Lung (tissue), 12 donors: ENCODE measurements around the gene FAM221B. TPM values are rescaled to one million over a fixed set of nuclear protein-coding genes. Genes with fewer than 3 reads are reported as not detected.

Source experiments
- ATAC-seq: fragments of 200-7000 bp; cut with Tn5 transposase; one replicate; pipeline ENCODE4 v1.9.1; 2020; ENCODE audit warnings: moderate number of reproducible peaks; ENCODE audit not compliant: insufficient read depth, low FRiP score
- DNase-seq, 3 donors: peaks; one replicate each; pipeline ENCODE4 v3.0.0-alpha.2; 2013 to 2017
- H3K27ac ChIP-seq, 2 donors: one replicate each; pipeline ENCODE4 v1.5.1; 2013; ENCODE audit warnings: mild to moderate bottlenecking in 2 of 2, moderate library complexity in 2 of 2, control low read depth in 1 of 2, inconsistent platforms in 1 of 2, low read depth in 1 of 2, low read length in 1 of 2
- H3K27me3 ChIP-seq, 3 donors: one replicate each; pipeline ENCODE4 v1.5.1; 2013; ENCODE audit warnings: low read length in 2 of 3; ENCODE audit not compliant: control insufficient read depth in 3 of 3, insufficient read depth in 3 of 3
- H3K36me3 ChIP-seq, 4 donors: one replicate each; pipeline ENCODE4 v1.5.1; 2013; ENCODE audit warnings: low read length in 4 of 4, mild to moderate bottlenecking in 1 of 4, moderate library complexity in 1 of 4; ENCODE audit not compliant: control insufficient read depth in 4 of 4, insufficient read depth in 4 of 4
- H3K4me1 ChIP-seq, 5 donors: one replicate each; pipeline ENCODE4 v1.5.1; 2013; ENCODE audit warnings: low read length in 5 of 5, mild to moderate bottlenecking in 2 of 5, moderate library complexity in 1 of 5; ENCODE audit not compliant: control insufficient read depth in 5 of 5, insufficient read depth in 5 of 5
- H3K4me3 ChIP-seq: one replicate; pipeline ENCODE4 v1.5.1; 2013; ENCODE audit warnings: mild to moderate bottlenecking, control low read depth, moderate library complexity
- H3K9ac ChIP-seq, 2 donors: one replicate each; pipeline ENCODE4 v1.5.1; 2013; ENCODE audit warnings: low read length in 2 of 2, control low read depth in 1 of 2; ENCODE audit not compliant: insufficient read depth in 1 of 2
- H3K9me3 ChIP-seq, 4 donors: one replicate each; pipeline ENCODE4 v1.5.1; 2013; ENCODE audit warnings: low read length in 3 of 4, mild to moderate bottlenecking in 1 of 4, moderate library complexity in 1 of 4; ENCODE audit not compliant: control insufficient read depth in 4 of 4, insufficient read depth in 3 of 4
- WGBS, 2 donors: extraction: QIAGEN DNeasy Blood & Tissue Kit; methylation state at CpG; one replicate each; pipeline ENCODE4 v1.1.7; 2013; 5-methylcytosine and 5-hydroxymethylcytosine counted together
- polyA plus RNA-seq, 2 donors: library from polyadenylated mRNA; stranded (reverse); fragments of 200-250 nt; gene quantifications; one replicate each; pipeline ENCODE4 v1.2.1, GENCODE V29; 2013
- total RNA-seq, 2 donors: library from RNA; depleted of rRNA in 1 of 2; stranded (reverse); fragments of >200 nt in 1 of 2; gene quantifications; one replicate each; pipeline ENCODE4 v1.2.1, GENCODE V29; 2014 to 2021
- TF ChIP-seq, protein P1 (sequence below): IDR thresholded peaks from 2 replicates; pipeline ENCODE4 v1.5.1; 2012; ENCODE audit warnings: mild to moderate bottlenecking; ENCODE audit errors: control extremely low read depth, extremely low read depth
- donor health status: control.
- donor health status: control.
- donor health status: Bipolar disorder and iron deficiency.
- donor health status: healthy.
- donor health status: DM: yes; HTN: yes; CAD: no.

FAM221B gene
- total and polyA plus RNA-seq, 4 donors, result 0.10 to 0.25 (median 0.13) TPM

GRCh38 chr9:35867538-35867937 is 39.0 kb upstream of the FAM221B start:
- H3K27me3 ChIP-seq, result no peaks in the 10 kb centered on the region
- WGBS, 2 donors, result 88 to 95% methylated on average over 4 of the region's 4 CpGs

GRCh38 chr9:35864695-35865255 is 36.2 kb upstream of the FAM221B start:
- Histone ChIP-seq H3K9ac (no peak overlapping the region), H3K4me3 (no peak overlapping the region), H3K4me1 (peaks cover 0 to 1% (median 0%) of the 10 kb centered on the region in 5 donors), H3K36me3 (no peaks in the 10 kb centered on the region), H3K27me3 (no peaks in the 10 kb centered on the region), H3K9me3 (no peaks in the 10 kb centered on the region), H3K27ac (no peak overlapping the region)
- no peak for ATAC-seq
- TF ChIP-seq, protein P1, sequence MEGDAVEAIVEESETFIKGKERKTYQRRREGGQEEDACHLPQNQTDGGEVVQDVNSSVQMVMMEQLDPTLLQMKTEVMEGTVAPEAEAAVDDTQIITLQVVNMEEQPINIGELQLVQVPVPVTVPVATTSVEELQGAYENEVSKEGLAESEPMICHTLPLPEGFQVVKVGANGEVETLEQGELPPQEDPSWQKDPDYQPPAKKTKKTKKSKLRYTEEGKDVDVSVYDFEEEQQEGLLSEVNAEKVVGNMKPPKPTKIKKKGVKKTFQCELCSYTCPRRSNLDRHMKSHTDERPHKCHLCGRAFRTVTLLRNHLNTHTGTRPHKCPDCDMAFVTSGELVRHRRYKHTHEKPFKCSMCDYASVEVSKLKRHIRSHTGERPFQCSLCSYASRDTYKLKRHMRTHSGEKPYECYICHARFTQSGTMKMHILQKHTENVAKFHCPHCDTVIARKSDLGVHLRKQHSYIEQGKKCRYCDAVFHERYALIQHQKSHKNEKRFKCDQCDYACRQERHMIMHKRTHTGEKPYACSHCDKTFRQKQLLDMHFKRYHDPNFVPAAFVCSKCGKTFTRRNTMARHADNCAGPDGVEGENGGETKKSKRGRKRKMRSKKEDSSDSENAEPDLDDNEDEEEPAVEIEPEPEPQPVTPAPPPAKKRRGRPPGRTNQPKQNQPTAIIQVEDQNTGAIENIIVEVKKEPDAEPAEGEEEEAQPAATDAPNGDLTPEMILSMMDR, result no peak
- WGBS, 2 donors, result 86 to 89% methylated on average over 8 of the region's 8 CpGs
- no peak for DNase-seq

More at GRCh38 chr9:35867538-35867937, 39.0 kb upstream of the FAM221B start:
- Histone ChIP-seq H3K36me3 (no peaks in the 10 kb centered on the region), H3K27ac (no peak overlapping the region), H3K9ac (no peak overlapping the region), H3K4me3 (no peak overlapping the region), H3K4me1 (peaks cover 0 to 4% (median 0%) of the 10 kb centered on the region in 5 donors), H3K9me3 (no peaks in the 10 kb centered on the region)
- DNase-seq, result no peak
- ATAC-seq, result no peak
- TF ChIP-seq, protein P1, result no peak

- no peaks in the 10 kb centered on the region for H3K36me3 ChIP-seq
- no peaks in the 10 kb centered on the region for H3K9me3 ChIP-seq
- DNase-seq (no peak), ATAC-seq (no peak)
- no peaks in the 10 kb centered on the region for H3K27me3 ChIP-seq
- no peak overlapping the region for H3K4me3 ChIP-seq
- 76 to 82% methylated on average over 8 of the region's 8 CpGs for WGBS, 2 donors
- no peak overlapping the region for H3K9ac ChIP-seq
- TF ChIP-seq, protein P1, result no peak
- H3K4me1 ChIP-seq, result peaks cover 0 to 11% (median 0%) of the 10 kb centered on the region in 5 donors
- H3K27ac ChIP-seq, result no peak overlapping the region
Measured at GRCh38 chr9:35863583-35863982, 35.1 kb upstream of the FAM221B start.

DNA sequence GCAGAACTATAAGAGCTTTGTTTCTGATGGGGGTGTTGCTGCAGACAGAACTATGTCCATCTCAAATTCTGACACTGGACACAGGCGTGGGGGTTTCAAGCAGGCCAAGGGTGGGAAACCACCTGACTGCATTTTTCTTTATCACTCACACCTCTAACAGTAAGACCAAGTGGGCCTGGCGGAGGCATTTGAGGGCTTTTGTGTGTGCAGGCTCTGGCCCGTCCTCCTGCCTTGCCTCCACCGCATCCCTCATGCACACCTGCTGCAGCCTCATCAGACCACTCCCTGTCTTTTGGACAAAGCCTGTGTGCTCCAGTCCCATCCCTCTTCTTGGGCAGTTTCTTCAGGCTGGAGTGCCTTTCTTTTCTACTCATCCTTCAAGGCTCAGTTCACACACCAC is 33.8 kb upstream of the FAM221B start:
- no peak for DNase-seq
- TF ChIP-seq, protein P1, result no peak
- Histone ChIP-seq H3K4me1 (peaks cover 0 to 11% (median 0%) of the 10 kb centered on the region in 5 donors), H3K9me3 (no peaks in the 10 kb centered on the region), H3K27me3 (no peaks in the 10 kb centered on the region), H3K36me3 (no peaks in the 10 kb centered on the region), H3K27ac (no peak overlapping the region), H3K4me3 (no peak overlapping the region), H3K9ac (no peak overlapping the region)
- WGBS, 2 donors, result 87 to 88% methylated on average over 4 of the region's 4 CpGs
- no peak for ATAC-seq
